Astrocyte (in vitro differentiated cells and primary cell): ENCODE results near the gene PTPRN2. TPM values are rescaled to one million over a fixed set of nuclear protein-coding genes. Genes with fewer than 3 reads are reported as not detected.

Experiments
- DNase-seq: peaks from one replicate; pipeline ENCODE4 v3.0.0-alpha.2; 2010; ENCODE audit warnings: low read depth
- FAIRE-seq: peaks from 2 replicates; lab custom pipeline; 2011; peaks lifted over from hg19 to GRCh38; lab: Jason Lieb, UNC
- H2AFZ ChIP-seq: 2 replicates; pipeline ENCODE4 v1.6.0; 2012; ENCODE audit warnings: low read depth, low read length, inconsistent platforms
- H3K27ac ChIP-seq: 2 replicates; pipeline ENCODE4 v1.5.1; 2011; ENCODE audit warnings: low read depth, low read length, inconsistent platforms
- H3K27me3 ChIP-seq: 2 replicates; pipeline ENCODE4 v1.6.0; 2011; ENCODE audit warnings: low read length, inconsistent platforms; ENCODE audit not compliant: insufficient read depth
- H3K36me3 ChIP-seq: 2 replicates; pipeline ENCODE4 v1.5.1; 2011; ENCODE audit warnings: low read length, inconsistent platforms; ENCODE audit not compliant: insufficient read depth
- H3K4me1 ChIP-seq: 2 replicates; pipeline ENCODE4 v1.5.1; 2011; ENCODE audit warnings: low read length, inconsistent platforms; ENCODE audit not compliant: insufficient read depth
- H3K4me2 ChIP-seq: 2 replicates; pipeline ENCODE4 v1.6.0; 2012; ENCODE audit warnings: low read length, inconsistent platforms
- H3K4me3 ChIP-seq: 2 replicates; pipeline ENCODE4 v1.5.1; 2011; ENCODE audit warnings: low read depth, mild to moderate bottlenecking, low read length, inconsistent platforms; ENCODE audit not compliant: insufficient read depth
- H3K79me2 ChIP-seq: 2 replicates; pipeline ENCODE4 v1.6.0; 2012; ENCODE audit warnings: mild to moderate bottlenecking, low read length, inconsistent platforms; ENCODE audit not compliant: insufficient read depth
- H3K9ac ChIP-seq: 2 replicates; pipeline ENCODE4 v1.6.0; 2012; ENCODE audit warnings: mild to moderate bottlenecking, low read length, inconsistent platforms
- H3K9me3 ChIP-seq: 2 replicates; pipeline ENCODE4 v1.5.1; 2012; ENCODE audit warnings: low read depth, mild to moderate bottlenecking, low read length, inconsistent platforms; ENCODE audit not compliant: insufficient read depth
- H4K20me1 ChIP-seq: 2 replicates; pipeline ENCODE4 v1.6.0; 2012; ENCODE audit warnings: low read length, inconsistent platforms; ENCODE audit not compliant: insufficient read depth
- H3K27ac Mint-ChIP-seq: one replicate; pipeline ENCODE4 v1.8.0; 2021; ENCODE audit warnings: mild to moderate bottlenecking, mixed read lengths; ENCODE audit not compliant: unreplicated experiment
- H3K27me3 Mint-ChIP-seq: one replicate; pipeline ENCODE4 v1.8.0; 2021; ENCODE audit warnings: low read depth, mixed read lengths; ENCODE audit not compliant: unreplicated experiment
- H3K36me3 Mint-ChIP-seq: one replicate; pipeline ENCODE4 v1.8.0; 2021; ENCODE audit warnings: low read depth, mixed read lengths; ENCODE audit not compliant: unreplicated experiment
- H3K4me1 Mint-ChIP-seq: one replicate; pipeline ENCODE4 v1.8.0; 2021; ENCODE audit warnings: low read depth, mixed read lengths; ENCODE audit not compliant: unreplicated experiment
- H3K4me3 Mint-ChIP-seq: one replicate; pipeline ENCODE4 v1.8.0; 2021; ENCODE audit warnings: mild to moderate bottlenecking, moderate library complexity, mixed read lengths; ENCODE audit not compliant: unreplicated experiment
- H3K9me3 Mint-ChIP-seq: one replicate; pipeline ENCODE4 v1.8.0; 2021; ENCODE audit warnings: mild to moderate bottlenecking, mixed read lengths; ENCODE audit not compliant: unreplicated experiment
- CTCF ChIP-seq: IDR thresholded peaks from 2 replicates; pipeline ENCODE4 v1.5.1; 2011; ENCODE audit warnings: low read depth, mild to moderate bottlenecking, inconsistent platforms, low read length, moderate library complexity; ENCODE audit not compliant: insufficient read depth
- EZH2 ChIP-seq: IDR thresholded peaks from 2 replicates; pipeline ENCODE4 v1.6.1; 2012; ENCODE audit warnings: mild to moderate bottlenecking, low read length, inconsistent platforms; ENCODE audit not compliant: insufficient read depth
- total RNA-seq: library from RNA; stranded (reverse); gene quantifications from 2 replicates; pipeline ENCODE4 v1.2.1, GENCODE V29; 2021

The PTPRN2 gene
- total RNA-seq, 1 donor from 2014 or later = 0.09 TPM

DNA sequence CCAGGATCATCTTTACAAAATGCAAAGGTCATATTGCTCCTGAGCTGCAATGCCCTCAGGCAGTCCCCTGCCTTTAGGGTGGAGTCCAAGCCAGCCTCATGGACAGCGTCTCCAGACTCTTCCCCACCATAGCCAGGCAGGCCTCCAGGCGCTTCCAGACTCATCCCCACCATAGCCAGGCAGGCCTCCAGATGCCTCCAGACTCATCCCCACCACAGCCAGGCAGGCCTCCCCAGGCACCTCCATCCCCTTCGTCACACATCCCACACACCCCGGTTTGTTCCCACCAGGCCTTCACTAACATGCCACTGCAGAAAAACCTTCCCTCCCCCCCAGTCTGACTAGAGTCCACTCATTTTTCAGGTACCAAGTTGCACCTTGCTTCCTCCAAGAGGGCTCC is 70.1 kb downstream of the PTPRN2 start:
- FAIRE-seq = no peak

DNA sequence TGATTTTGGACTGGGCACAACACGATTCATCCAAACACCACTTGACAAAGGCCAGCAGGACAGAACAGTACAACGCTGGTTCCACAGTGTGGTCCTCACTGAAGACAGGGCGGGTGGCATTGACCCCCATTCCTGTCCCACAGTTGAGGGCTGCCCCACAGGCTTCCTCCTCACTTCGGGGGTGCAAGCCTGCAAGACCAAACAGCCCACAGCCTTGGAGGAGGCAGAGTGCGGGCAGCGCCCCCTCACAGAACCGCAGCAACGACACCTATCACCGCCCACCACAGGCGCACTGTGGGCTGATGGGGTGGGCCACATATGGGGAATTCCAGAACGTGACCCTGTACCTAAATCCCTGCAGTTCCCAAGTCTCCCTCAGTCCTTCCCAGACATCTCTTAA is 70.6 kb downstream of the PTPRN2 start:
- H3K36me3 ChIP-seq = no peaks in the 10 kb centered on the region
- H3K36me3 Mint-ChIP-seq = no peaks in the 10 kb centered on the region
- peaks cover 23% of the 10 kb centered on the region for H3K9me3 Mint-ChIP-seq
- H3K9me3 ChIP-seq = peaks cover 12% of the 10 kb centered on the region
- FAIRE-seq (no peak), DNase-seq (no peak)
- H3K4me1 Mint-ChIP-seq = no peaks in the 10 kb centered on the region
- H3K4me3 Mint-ChIP-seq = no peak overlapping the region
- no peaks in the 10 kb centered on the region for H4K20me1 ChIP-seq
- H3K4me2 ChIP-seq = no peak overlapping the region
- no peak overlapping the region for H3K9ac ChIP-seq
- no peak overlapping the region for H3K27ac ChIP-seq
- no peak overlapping the region for H3K4me3 ChIP-seq
- TF ChIP-seq CTCF (no peak), EZH2 (no peak)
- no peaks in the 10 kb centered on the region for H3K79me2 ChIP-seq
- H3K27me3 Mint-ChIP-seq = peaks cover 11% of the 10 kb centered on the region
- H3K27ac Mint-ChIP-seq = no peak overlapping the region
- no peaks in the 10 kb centered on the region for H3K4me1 ChIP-seq
- no peaks in the 10 kb centered on the region for H3K27me3 ChIP-seq
- H2AFZ ChIP-seq = no peak overlapping the region

More for the DNA sequence above, 70.1 kb downstream of the PTPRN2 start:
- no peak overlapping the region for H3K9ac ChIP-seq
- H3K27ac Mint-ChIP-seq = no peak overlapping the region
- H3K27me3 ChIP-seq = no peaks in the 10 kb centered on the region
- DNase-seq = no peak
- no peaks in the 10 kb centered on the region for H3K4me1 ChIP-seq
- no peaks in the 10 kb centered on the region for H4K20me1 ChIP-seq
- peaks cover 11% of the 10 kb centered on the region for H3K27me3 Mint-ChIP-seq
- H3K4me3 Mint-ChIP-seq = no peak overlapping the region
- no peak overlapping the region for H3K4me2 ChIP-seq
- no peaks in the 10 kb centered on the region for H3K4me1 Mint-ChIP-seq
- H3K36me3 Mint-ChIP-seq = no peaks in the 10 kb centered on the region
- H2AFZ ChIP-seq = no peak overlapping the region
- H3K36me3 ChIP-seq = no peaks in the 10 kb centered on the region
- no peak overlapping the region for H3K4me3 ChIP-seq
- TF ChIP-seq CTCF (no peak), EZH2 (no peak)
- H3K79me2 ChIP-seq = no peaks in the 10 kb centered on the region
- H3K9me3 ChIP-seq = peaks cover 14% of the 10 kb centered on the region
- peaks cover 27% of the 10 kb centered on the region for H3K9me3 Mint-ChIP-seq
- H3K27ac ChIP-seq = no peak overlapping the region

DNA sequence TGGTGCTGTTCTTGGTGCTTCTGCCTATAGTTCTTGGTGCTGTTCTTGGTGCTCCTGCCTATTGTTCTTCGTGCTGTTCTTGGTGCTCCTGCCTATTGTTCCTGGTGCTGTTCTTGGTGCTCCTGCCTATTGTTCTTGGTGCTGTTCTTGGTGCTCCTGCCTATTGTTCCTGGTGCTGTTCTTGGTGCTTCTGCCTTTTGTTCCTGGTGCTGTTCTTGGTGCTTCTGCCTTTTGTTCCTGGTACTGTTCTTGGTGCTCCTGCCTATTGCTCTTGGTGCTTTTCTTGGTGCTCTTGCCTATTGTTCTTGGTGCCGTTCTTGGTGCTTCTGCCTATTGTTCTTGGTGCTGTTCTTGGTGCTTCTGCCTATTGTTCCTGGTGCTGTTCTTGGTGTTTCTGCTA is 71.1 kb downstream of the PTPRN2 start:
- H3K79me2 ChIP-seq = no peaks in the 10 kb centered on the region
- H3K4me2 ChIP-seq = no peak overlapping the region
- H2AFZ ChIP-seq = no peak overlapping the region
- no peaks in the 10 kb centered on the region for H3K4me1 ChIP-seq
- H3K9ac ChIP-seq = no peak overlapping the region
- no peak for FAIRE-seq
- no peaks in the 10 kb centered on the region for H3K4me1 Mint-ChIP-seq
- no peak for TF ChIP-seq EZH2
- TF ChIP-seq CTCF = no peak
- H3K9me3 ChIP-seq = peaks cover 14% of the 10 kb centered on the region
- no peaks in the 10 kb centered on the region for H3K27me3 ChIP-seq
- H3K9me3 Mint-ChIP-seq = peaks cover 27% of the 10 kb centered on the region
- no peak overlapping the region for H3K27ac ChIP-seq
- H3K4me3 ChIP-seq = no peak overlapping the region
- no peak for DNase-seq
- H3K36me3 ChIP-seq = no peaks in the 10 kb centered on the region
- H3K27me3 Mint-ChIP-seq = peaks cover 11% of the 10 kb centered on the region
- no peak overlapping the region for H3K27ac Mint-ChIP-seq
- no peaks in the 10 kb centered on the region for H3K36me3 Mint-ChIP-seq
- no peak overlapping the region for H3K4me3 Mint-ChIP-seq
- no peaks in the 10 kb centered on the region for H4K20me1 ChIP-seq
